HepG2 (cell line): ENCODE measurements around the gene NSUN5.
"Not testable (repeated sequence)": the region's sequence is repeated elsewhere in the genome, so short reads cannot be mapped to it uniquely, and the experiment has no call there.

Experiments used
- EZH2 ChIP-seq: conservative IDR thresholded peaks from 2 replicates; pipeline ENCODE4 v1.6.1; 2012; ENCODE audit warnings: mild to moderate bottlenecking, low read depth, low read length, moderate library complexity
- GABPA ChIP-seq, 2 experiments: IDR thresholded peaks; 2 replicates each; pipeline ENCODE4 v1.6.1; 2011 to 2016; ENCODE audit warnings: low read depth in 2 of 2, low read length in 1 of 2, missing biosample characterization in 1 of 2, missing genetic modification characterization in 1 of 2
- JUNB ChIP-seq: sonication (generic); formaldehyde crosslinking; IDR thresholded peaks from 2 replicates; pipeline ENCODE4 v1.8.0; 2022; ENCODE audit warnings: missing genetic modification reagents, mild to moderate bottlenecking, borderline replicate concordance
- KDM1A ChIP-seq: IDR thresholded peaks from 2 replicates; pipeline ENCODE4 v1.6.1; 2016; ENCODE audit warnings: missing compliant biosample characterization
- POLR2AphosphoS5 ChIP-seq: IDR thresholded peaks from 2 replicates; pipeline ENCODE4 v1.6.1; 2012; ENCODE audit warnings: low read depth, low read length
- TARDBP ChIP-seq: sonication (generic); formaldehyde crosslinking; IDR thresholded peaks from 2 replicates; pipeline ENCODE4 v1.8.0; 2022; ENCODE audit warnings: mild to moderate bottlenecking, missing genetic modification reagents
- ZNF382 ChIP-seq: sonication (generic); formaldehyde crosslinking; IDR thresholded peaks from 2 replicates; pipeline ENCODE4 v1.5.0; 2020; ENCODE audit warnings: missing genetic modification reagents, mild to moderate bottlenecking, borderline replicate concordance
- TF ChIP-seq, protein P1 (sequence below): sonication (generic); formaldehyde crosslinking; IDR thresholded peaks from 2 replicates; pipeline ENCODE4 v1.5.1; 2020; ENCODE audit warnings: missing genetic modification reagents, mild to moderate bottlenecking, borderline replicate concordance

- not testable (repeated sequence) for TF ChIP-seq POLR2AphosphoS5; EZH2; GABPA (IDR thresholded peaks at IDR 0.05; ENCODE audit: low read depth, low read length); GABPA (CRISPR knock-in tag; IDR thresholded peaks at IDR 0.05; ENCODE audit: low read depth); KDM1A (CRISPR knock-in tag); JUNB (CRISPR knock-in tag); ZNF382 (CRISPR knock-in tag); TARDBP
- TF ChIP-seq, protein P1, sequence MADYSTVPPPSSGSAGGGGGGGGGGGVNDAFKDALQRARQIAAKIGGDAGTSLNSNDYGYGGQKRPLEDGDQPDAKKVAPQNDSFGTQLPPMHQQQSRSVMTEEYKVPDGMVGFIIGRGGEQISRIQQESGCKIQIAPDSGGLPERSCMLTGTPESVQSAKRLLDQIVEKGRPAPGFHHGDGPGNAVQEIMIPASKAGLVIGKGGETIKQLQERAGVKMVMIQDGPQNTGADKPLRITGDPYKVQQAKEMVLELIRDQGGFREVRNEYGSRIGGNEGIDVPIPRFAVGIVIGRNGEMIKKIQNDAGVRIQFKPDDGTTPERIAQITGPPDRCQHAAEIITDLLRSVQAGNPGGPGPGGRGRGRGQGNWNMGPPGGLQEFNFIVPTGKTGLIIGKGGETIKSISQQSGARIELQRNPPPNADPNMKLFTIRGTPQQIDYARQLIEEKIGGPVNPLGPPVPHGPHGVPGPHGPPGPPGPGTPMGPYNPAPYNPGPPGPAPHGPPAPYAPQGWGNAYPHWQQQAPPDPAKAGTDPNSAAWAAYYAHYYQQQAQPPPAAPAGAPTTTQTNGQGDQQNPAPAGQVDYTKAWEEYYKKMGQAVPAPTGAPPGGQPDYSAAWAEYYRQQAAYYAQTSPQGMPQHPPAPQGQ (CRISPR knock-in tag), result not testable (repeated sequence)
Measured at GRCh38 chr7:73299812-73300211, 8.8 kb downstream of the NSUN5 start.
